GM23338 (cell line): ENCODE results near the gene C1orf74. TPM values are rescaled to one million over a fixed set of nuclear protein-coding genes. Genes with fewer than 3 reads are reported as not detected.

Source experiments
- ATAC-seq: fragments of 200-7000 bp; cut with Tn5 transposase; 3 replicates; pipeline ENCODE4 v1.9.1; 2020
- DNase-seq: peaks from one replicate; pipeline ENCODE4 v3.0.0-alpha.2; 2015; ENCODE audit warnings: low spot score
- H2AFZ ChIP-seq: fragments of 200-600 bp; sonication (generic); 2 replicates; pipeline ENCODE4 v1.8.0; 2016; ENCODE audit warnings: antibody characterized with exemption, mild to moderate bottlenecking, moderate library complexity
- H3F3A ChIP-seq: fragments of 200-600 bp; sonication (generic); replicated peaks from 2 replicates; pipeline ENCODE4 v1.8.0; 2017; ENCODE audit warnings: antibody characterized with exemption, mixed run types, low read depth
- H3K27ac ChIP-seq: fragments of 200-600 bp; sonication (generic); 2 replicates; pipeline ENCODE4 v1.6.1; 2016; ENCODE audit warnings: low read depth
- H3K27me3 ChIP-seq: fragments of 200-600 bp; sonication (generic); 2 replicates; pipeline ENCODE4 v1.8.0; 2016; ENCODE audit warnings: mild to moderate bottlenecking, mixed run types, moderate library complexity; ENCODE audit not compliant: insufficient read depth
- H3K36me3 ChIP-seq: fragments of 200-600 bp; sonication (generic); 2 replicates; pipeline ENCODE4 v1.8.0; 2016; ENCODE audit warnings: mild to moderate bottlenecking; ENCODE audit not compliant: insufficient read depth
- H3K4me1 ChIP-seq: fragments of 200-600 bp; sonication (generic); 2 replicates; pipeline ENCODE4 v1.8.0; 2016; ENCODE audit warnings: mild to moderate bottlenecking, moderate library complexity; ENCODE audit not compliant: insufficient read depth
- H3K4me2 ChIP-seq: fragments of 200-600 bp; sonication (generic); 2 replicates; pipeline ENCODE4 v1.7.1; 2017; ENCODE audit warnings: mixed run types
- H3K4me3 ChIP-seq: fragments of 200-600 bp; sonication (generic); 2 replicates; pipeline ENCODE4 v1.6.1; 2016; ENCODE audit warnings: mixed run types
- H3K79me2 ChIP-seq: fragments of 200-600 bp; sonication (generic); replicated peaks from 2 replicates; pipeline ENCODE4 v1.8.0; 2017; ENCODE audit warnings: mild to moderate bottlenecking; ENCODE audit not compliant: insufficient read depth
- H3K9me2 ChIP-seq: fragments of 200-600 bp; sonication (generic); 2 replicates; pipeline ENCODE4 v1.8.0; 2017; ENCODE audit not compliant: insufficient read depth
- H4K20me1 ChIP-seq: fragments of 200-600 bp; sonication (generic); replicated peaks from 2 replicates; pipeline ENCODE4 v1.8.0; 2017; ENCODE audit warnings: mild to moderate bottlenecking; ENCODE audit not compliant: insufficient read depth
- H3K27ac Mint-ChIP-seq: 2 replicates; pipeline ENCODE4 v1.8.0; 2020; ENCODE audit warnings: inconsistent platforms, mild to moderate bottlenecking, moderate library complexity, mixed read lengths
- H3K27me3 Mint-ChIP-seq: 3 replicates; pipeline ENCODE4 v1.8.0; 2022; ENCODE audit warnings: low read depth, mild to moderate bottlenecking, moderate library complexity, mixed read lengths, inconsistent platforms; ENCODE audit not compliant: insufficient read depth, poor library complexity
- H3K36me3 Mint-ChIP-seq: 3 replicates; pipeline ENCODE4 v1.8.0; 2021; ENCODE audit warnings: low read depth, mild to moderate bottlenecking, inconsistent platforms, moderate library complexity, mixed read lengths
- H3K4me1 Mint-ChIP-seq: 3 replicates; pipeline ENCODE4 v1.8.0; 2020; ENCODE audit warnings: mild to moderate bottlenecking, inconsistent platforms, mixed read lengths
- H3K4me3 Mint-ChIP-seq: 3 replicates; pipeline ENCODE4 v1.8.0; 2021; ENCODE audit warnings: moderate library complexity, mild to moderate bottlenecking, inconsistent platforms, mixed read lengths
- H3K9me3 Mint-ChIP-seq: 3 replicates; pipeline ENCODE4 v1.8.0; 2020; ENCODE audit warnings: moderate library complexity, mild to moderate bottlenecking, inconsistent platforms, mixed read lengths
- CREB1 ChIP-seq: fragments of 250-450 bp; sonication (Bioruptor Pico); IDR thresholded peaks from 2 replicates; pipeline ENCODE4 v1.5.0; 2020; ENCODE audit warnings: low read depth, mild to moderate bottlenecking, moderate library complexity
- EZH2 ChIP-seq: fragments of 200-600 bp; sonication (generic); IDR thresholded peaks from one replicate; pipeline ENCODE4 v1.8.0; 2017; ENCODE audit warnings: antibody characterized with exemption, mild to moderate bottlenecking, low read depth; ENCODE audit not compliant: unreplicated experiment
- EZH2phosphoT487 ChIP-seq: fragments of 200-600 bp; sonication (generic); IDR thresholded peaks from one replicate; pipeline ENCODE4 v1.8.1; 2018; ENCODE audit warnings: antibody characterized with exemption; ENCODE audit not compliant: unreplicated experiment
- JUNB ChIP-seq: IDR thresholded peaks from one replicate; pipeline ENCODE4 v1.6.1; 2016; ENCODE audit warnings: antibody characterized with exemption; ENCODE audit not compliant: unreplicated experiment
- NANOG ChIP-seq: IDR thresholded peaks from 2 replicates; pipeline ENCODE4 v1.6.1; 2016; ENCODE audit warnings: antibody characterized with exemption, borderline replicate concordance
- POLR2AphosphoS5 ChIP-seq: IDR thresholded peaks from 2 replicates; pipeline ENCODE4 v1.6.1; 2016; ENCODE audit warnings: antibody characterized with exemption, low read depth
- STAT1 ChIP-seq: IDR thresholded peaks from one replicate; pipeline ENCODE4 v1.6.1; 2016; ENCODE audit warnings: antibody characterized with exemption; ENCODE audit not compliant: unreplicated experiment
- ZNF114 ChIP-seq: fragments of 250-450 bp; sonication (Bioruptor Pico); IDR thresholded peaks from 2 replicates; pipeline ENCODE4 v1.5.0; 2020; ENCODE audit warnings: mild to moderate bottlenecking, moderate library complexity
- ZNF331 ChIP-seq: fragments of 250-450 bp; sonication (Bioruptor Pico); IDR thresholded peaks from 2 replicates; pipeline ENCODE4 v1.5.0; 2020; ENCODE audit warnings: low read depth, mild to moderate bottlenecking, moderate library complexity
- polyA plus RNA-seq: library from polyadenylated mRNA; unstranded; fragments of >200 nt; fragmentation: Nextera tagmentation; extraction: Ambion mirVana; gene quantifications from 2 replicates; pipeline ENCODE4 v1.2.1, GENCODE V29; 2016
- total RNA-seq: library from RNA; depleted of rRNA; stranded (reverse); fragments of >200 nt; shearing (Covaris generic); gene quantifications from 2 replicates; pipeline ENCODE4 v1.2.3, GENCODE V29; 2014
- TF ChIP-seq, protein P1 (sequence below): IDR thresholded peaks from one replicate; pipeline ENCODE4 v1.6.1; 2018; ENCODE audit warnings: antibody characterized with exemption; ENCODE audit not compliant: unreplicated experiment
- TF ChIP-seq, protein P2 (sequence below): fragments of 250-450 bp; sonication (Bioruptor Pico); IDR thresholded peaks from 2 replicates; pipeline ENCODE4 v1.5.0; 2020; ENCODE audit warnings: mild to moderate bottlenecking, moderate library complexity
- TF ChIP-seq, protein P3 (sequence below): IDR thresholded peaks from 2 replicates; pipeline ENCODE4 v1.6.1; 2016; ENCODE audit warnings: antibody characterized with exemption
- TF ChIP-seq, protein P4 (sequence below), 2 experiments: fragments of 200-600 bp in 1 of 2; sonication (generic) in 1 of 2; conservative IDR thresholded peaks; 2 replicates each; pipeline versions ENCODE4 v1.5.1 to v1.6.1; 2016 to 2017; ENCODE audit warnings: antibody characterized with exemption in 2 of 2, low read depth in 2 of 2, mild to moderate bottlenecking in 2 of 2, moderate library complexity in 1 of 2

The C1orf74 gene
- total and polyA plus RNA-seq, 2 experiments from 2014 or later = 2.8 to 3.9 TPM

DNA sequence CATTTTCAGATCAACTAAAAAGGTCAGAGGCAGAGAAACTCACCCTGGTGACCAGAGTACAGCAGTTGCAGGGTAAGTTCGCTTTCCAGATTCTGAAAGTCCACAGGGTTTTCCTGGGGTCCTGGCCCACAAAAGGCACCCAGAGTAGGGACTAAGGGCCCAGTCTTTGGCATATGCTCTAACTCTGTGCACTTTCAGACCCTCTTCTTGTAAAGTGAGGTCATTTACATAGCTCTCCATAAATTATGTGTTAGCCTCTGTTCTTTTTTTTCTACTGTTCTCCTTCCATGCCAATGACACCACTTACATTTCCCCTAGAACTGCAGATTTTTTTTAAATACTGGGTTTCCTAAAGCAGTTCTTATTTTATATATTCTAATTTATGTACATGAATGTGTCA is 6.3 kb downstream of the C1orf74 start (continued):
- TF ChIP-seq EZH2phosphoT487 = no peak
- no peak for TF ChIP-seq NANOG
- no peak for TF ChIP-seq POLR2AphosphoS5
- TF ChIP-seq ZNF331 (CRISPR knock-in tag) = no peak
- TF ChIP-seq JUNB = no peak

DNA sequence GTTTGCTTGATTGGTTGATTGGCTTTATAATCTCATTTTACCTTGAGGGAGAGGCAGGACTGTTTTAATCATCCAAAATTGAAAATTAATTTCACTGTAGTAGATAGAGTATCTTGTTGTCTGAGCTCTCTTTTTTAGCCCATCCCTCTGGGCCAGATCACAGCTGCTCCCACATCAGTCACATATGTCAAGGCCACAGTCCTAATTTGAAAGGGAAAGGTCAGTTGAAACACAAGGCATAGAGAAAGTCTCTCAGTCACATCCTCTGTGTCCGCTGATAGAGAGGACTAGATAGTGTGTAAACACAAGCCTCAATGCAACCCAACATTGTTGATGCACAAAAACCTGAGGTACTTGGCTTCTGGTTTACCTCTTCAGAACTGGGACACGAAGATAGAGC is 6.8 kb downstream of the C1orf74 start:
- no peaks in the 10 kb centered on the region for H3K9me3 Mint-ChIP-seq

More for the DNA sequence above, 6.8 kb downstream of the C1orf74 start:
- H3K79me2 ChIP-seq = no peaks in the 10 kb centered on the region
- H3F3A ChIP-seq = no peaks in the 10 kb centered on the region
- no peak overlapping the region for H3K27ac ChIP-seq
- no peak overlapping the region for H2AFZ ChIP-seq
- no peak overlapping the region for H3K4me3 ChIP-seq
- no peaks in the 10 kb centered on the region; the same call in 1 of the 2 replicates for H4K20me1 ChIP-seq
- no peak overlapping the region for H3K4me2 ChIP-seq
- no peak overlapping the region for H3K4me3 Mint-ChIP-seq
- peaks cover 1% of the 10 kb centered on the region for H3K27me3 Mint-ChIP-seq
- H3K27ac Mint-ChIP-seq = no peak overlapping the region
- no peak for TF ChIP-seq NANOG
- no peak for TF ChIP-seq EZH2
- TF ChIP-seq CREB1 (CRISPR knock-in tag) = no peak
- TF ChIP-seq, protein P1, sequence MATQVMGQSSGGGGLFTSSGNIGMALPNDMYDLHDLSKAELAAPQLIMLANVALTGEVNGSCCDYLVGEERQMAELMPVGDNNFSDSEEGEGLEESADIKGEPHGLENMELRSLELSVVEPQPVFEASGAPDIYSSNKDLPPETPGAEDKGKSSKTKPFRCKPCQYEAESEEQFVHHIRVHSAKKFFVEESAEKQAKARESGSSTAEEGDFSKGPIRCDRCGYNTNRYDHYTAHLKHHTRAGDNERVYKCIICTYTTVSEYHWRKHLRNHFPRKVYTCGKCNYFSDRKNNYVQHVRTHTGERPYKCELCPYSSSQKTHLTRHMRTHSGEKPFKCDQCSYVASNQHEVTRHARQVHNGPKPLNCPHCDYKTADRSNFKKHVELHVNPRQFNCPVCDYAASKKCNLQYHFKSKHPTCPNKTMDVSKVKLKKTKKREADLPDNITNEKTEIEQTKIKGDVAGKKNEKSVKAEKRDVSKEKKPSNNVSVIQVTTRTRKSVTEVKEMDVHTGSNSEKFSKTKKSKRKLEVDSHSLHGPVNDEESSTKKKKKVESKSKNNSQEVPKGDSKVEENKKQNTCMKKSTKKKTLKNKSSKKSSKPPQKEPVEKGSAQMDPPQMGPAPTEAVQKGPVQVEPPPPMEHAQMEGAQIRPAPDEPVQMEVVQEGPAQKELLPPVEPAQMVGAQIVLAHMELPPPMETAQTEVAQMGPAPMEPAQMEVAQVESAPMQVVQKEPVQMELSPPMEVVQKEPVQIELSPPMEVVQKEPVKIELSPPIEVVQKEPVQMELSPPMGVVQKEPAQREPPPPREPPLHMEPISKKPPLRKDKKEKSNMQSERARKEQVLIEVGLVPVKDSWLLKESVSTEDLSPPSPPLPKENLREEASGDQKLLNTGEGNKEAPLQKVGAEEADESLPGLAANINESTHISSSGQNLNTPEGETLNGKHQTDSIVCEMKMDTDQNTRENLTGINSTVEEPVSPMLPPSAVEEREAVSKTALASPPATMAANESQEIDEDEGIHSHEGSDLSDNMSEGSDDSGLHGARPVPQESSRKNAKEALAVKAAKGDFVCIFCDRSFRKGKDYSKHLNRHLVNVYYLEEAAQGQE = no peak
- TF ChIP-seq, protein P2, sequence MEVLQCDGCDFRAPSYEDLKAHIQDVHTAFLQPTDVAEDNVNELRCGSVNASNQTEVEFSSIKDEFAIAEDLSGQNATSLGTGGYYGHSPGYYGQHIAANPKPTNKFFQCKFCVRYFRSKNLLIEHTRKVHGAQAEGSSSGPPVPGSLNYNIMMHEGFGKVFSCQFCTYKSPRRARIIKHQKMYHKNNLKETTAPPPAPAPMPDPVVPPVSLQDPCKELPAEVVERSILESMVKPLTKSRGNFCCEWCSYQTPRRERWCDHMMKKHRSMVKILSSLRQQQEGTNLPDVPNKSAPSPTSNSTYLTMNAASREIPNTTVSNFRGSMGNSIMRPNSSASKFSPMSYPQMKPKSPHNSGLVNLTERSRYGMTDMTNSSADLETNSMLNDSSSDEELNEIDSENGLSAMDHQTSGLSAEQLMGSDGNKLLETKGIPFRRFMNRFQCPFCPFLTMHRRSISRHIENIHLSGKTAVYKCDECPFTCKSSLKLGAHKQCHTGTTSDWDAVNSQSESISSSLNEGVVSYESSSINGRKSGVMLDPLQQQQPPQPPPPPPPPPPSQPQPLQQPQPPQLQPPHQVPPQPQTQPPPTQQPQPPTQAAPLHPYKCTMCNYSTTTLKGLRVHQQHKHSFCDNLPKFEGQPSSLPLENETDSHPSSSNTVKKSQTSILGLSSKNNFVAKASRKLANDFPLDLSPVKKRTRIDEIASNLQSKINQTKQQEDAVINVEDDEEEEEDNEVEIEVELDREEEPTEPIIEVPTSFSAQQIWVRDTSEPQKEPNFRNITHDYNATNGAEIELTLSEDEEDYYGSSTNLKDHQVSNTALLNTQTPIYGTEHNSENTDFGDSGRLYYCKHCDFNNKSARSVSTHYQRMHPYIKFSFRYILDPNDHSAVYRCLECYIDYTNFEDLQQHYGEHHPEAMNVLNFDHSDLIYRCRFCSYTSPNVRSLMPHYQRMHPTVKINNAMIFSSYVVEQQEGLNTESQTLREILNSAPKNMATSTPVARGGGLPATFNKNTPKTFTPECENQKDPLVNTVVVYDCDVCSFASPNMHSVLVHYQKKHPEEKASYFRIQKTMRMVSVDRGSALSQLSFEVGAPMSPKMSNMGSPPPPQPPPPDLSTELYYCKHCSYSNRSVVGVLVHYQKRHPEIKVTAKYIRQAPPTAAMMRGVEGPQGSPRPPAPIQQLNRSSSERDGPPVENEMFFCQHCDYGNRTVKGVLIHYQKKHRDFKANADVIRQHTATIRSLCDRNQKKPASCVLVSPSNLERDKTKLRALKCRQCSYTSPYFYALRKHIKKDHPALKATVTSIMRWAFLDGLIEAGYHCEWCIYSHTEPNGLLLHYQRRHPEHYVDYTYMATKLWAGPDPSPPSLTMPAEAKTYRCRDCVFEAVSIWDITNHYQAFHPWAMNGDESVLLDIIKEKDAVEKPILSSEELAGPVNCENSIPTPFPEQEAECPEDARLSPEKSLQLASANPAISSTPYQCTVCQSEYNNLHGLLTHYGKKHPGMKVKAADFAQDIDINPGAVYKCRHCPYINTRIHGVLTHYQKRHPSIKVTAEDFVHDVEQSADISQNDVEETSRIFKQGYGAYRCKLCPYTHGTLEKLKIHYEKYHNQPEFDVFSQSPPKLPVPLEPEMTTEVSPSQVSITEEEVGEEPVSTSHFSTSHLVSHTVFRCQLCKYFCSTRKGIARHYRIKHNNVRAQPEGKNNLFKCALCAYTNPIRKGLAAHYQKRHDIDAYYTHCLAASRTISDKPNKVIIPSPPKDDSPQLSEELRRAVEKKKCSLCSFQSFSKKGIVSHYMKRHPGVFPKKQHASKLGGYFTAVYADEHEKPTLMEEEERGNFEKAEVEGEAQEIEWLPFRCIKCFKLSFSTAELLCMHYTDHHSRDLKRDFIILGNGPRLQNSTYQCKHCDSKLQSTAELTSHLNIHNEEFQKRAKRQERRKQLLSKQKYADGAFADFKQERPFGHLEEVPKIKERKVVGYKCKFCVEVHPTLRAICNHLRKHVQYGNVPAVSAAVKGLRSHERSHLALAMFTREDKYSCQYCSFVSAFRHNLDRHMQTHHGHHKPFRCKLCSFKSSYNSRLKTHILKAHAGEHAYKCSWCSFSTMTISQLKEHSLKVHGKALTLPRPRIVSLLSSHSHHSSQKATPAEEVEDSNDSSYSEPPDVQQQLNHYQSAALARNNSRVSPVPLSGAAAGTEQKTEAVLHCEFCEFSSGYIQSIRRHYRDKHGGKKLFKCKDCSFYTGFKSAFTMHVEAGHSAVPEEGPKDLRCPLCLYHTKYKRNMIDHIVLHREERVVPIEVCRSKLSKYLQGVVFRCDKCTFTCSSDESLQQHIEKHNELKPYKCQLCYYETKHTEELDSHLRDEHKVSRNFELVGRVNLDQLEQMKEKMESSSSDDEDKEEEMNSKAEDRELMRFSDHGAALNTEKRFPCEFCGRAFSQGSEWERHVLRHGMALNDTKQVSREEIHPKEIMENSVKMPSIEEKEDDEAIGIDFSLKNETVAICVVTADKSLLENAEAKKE (CRISPR knock-in tag) = no peak
- TF ChIP-seq JUNB = no peak
- no peak for TF ChIP-seq POLR2AphosphoS5
- no peak for TF ChIP-seq ZNF331 (CRISPR knock-in tag)
- TF ChIP-seq ZNF114 (CRISPR knock-in tag) = no peak
- TF ChIP-seq EZH2phosphoT487 = no peak
- TF ChIP-seq, protein P3, sequence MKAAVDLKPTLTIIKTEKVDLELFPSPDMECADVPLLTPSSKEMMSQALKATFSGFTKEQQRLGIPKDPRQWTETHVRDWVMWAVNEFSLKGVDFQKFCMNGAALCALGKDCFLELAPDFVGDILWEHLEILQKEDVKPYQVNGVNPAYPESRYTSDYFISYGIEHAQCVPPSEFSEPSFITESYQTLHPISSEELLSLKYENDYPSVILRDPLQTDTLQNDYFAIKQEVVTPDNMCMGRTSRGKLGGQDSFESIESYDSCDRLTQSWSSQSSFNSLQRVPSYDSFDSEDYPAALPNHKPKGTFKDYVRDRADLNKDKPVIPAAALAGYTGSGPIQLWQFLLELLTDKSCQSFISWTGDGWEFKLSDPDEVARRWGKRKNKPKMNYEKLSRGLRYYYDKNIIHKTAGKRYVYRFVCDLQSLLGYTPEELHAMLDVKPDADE = no peak
- TF ChIP-seq, protein P4, sequence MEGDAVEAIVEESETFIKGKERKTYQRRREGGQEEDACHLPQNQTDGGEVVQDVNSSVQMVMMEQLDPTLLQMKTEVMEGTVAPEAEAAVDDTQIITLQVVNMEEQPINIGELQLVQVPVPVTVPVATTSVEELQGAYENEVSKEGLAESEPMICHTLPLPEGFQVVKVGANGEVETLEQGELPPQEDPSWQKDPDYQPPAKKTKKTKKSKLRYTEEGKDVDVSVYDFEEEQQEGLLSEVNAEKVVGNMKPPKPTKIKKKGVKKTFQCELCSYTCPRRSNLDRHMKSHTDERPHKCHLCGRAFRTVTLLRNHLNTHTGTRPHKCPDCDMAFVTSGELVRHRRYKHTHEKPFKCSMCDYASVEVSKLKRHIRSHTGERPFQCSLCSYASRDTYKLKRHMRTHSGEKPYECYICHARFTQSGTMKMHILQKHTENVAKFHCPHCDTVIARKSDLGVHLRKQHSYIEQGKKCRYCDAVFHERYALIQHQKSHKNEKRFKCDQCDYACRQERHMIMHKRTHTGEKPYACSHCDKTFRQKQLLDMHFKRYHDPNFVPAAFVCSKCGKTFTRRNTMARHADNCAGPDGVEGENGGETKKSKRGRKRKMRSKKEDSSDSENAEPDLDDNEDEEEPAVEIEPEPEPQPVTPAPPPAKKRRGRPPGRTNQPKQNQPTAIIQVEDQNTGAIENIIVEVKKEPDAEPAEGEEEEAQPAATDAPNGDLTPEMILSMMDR (conservative IDR thresholded peaks at IDR 0.05; ENCODE audit: low read depth in 2 of 2) = no peak
- no peak for TF ChIP-seq STAT1
- H3K4me1 Mint-ChIP-seq = no peaks in the 10 kb centered on the region
- H3K27me3 ChIP-seq = no peaks in the 10 kb centered on the region
- H3K4me1 ChIP-seq = no peaks in the 10 kb centered on the region
- H3K36me3 ChIP-seq = no peaks in the 10 kb centered on the region
- no peaks in the 10 kb centered on the region for H3K9me2 ChIP-seq
- no peaks in the 10 kb centered on the region for H3K36me3 Mint-ChIP-seq
- no peak for DNase-seq
- ATAC-seq = no peak
